AG10803 (cell line): ENCODE data around the gene KATNIP.
"Not testable (repeated sequence)": the region's sequence is repeated elsewhere in the genome, so short reads cannot be mapped to it uniquely, and the experiment has no call there.

Experiments used
- DNase-seq: peaks from one replicate; pipeline ENCODE4 v3.0.0; 2010; ENCODE audit warnings: low read depth
- H3K4me3 ChIP-seq: 2 replicates; pipeline ENCODE4 v1.5.1; 2011; ENCODE audit warnings: mild to moderate bottlenecking, low read length, control low read depth
- TF ChIP-seq, protein P1 (sequence below): conservative IDR thresholded peaks from 2 replicates; pipeline ENCODE4 v1.5.1; 2011; ENCODE audit warnings: mild to moderate bottlenecking, low read length, control low read depth, inconsistent platforms

KATNIP gene

DNA sequence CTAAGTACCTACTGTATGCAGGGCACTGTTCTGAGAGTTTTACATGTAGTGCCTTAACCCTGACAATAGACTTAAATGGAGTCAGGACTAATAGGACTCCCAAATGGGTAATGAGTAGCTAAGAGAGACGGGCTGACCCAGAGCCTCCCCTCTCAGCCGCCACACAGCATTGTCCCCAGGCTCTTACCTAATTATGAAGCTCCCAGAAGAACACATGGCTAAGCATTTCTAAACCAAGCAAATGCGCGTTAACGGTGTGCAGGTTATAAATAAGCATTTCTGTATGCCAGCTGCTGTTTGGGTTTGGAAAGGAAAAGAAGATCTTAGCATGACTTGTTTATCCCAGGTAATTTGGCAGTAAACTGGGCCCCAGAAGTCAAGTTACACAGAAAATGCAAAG is 14.3 kb downstream of the KATNIP start:
- TF ChIP-seq, protein P1, sequence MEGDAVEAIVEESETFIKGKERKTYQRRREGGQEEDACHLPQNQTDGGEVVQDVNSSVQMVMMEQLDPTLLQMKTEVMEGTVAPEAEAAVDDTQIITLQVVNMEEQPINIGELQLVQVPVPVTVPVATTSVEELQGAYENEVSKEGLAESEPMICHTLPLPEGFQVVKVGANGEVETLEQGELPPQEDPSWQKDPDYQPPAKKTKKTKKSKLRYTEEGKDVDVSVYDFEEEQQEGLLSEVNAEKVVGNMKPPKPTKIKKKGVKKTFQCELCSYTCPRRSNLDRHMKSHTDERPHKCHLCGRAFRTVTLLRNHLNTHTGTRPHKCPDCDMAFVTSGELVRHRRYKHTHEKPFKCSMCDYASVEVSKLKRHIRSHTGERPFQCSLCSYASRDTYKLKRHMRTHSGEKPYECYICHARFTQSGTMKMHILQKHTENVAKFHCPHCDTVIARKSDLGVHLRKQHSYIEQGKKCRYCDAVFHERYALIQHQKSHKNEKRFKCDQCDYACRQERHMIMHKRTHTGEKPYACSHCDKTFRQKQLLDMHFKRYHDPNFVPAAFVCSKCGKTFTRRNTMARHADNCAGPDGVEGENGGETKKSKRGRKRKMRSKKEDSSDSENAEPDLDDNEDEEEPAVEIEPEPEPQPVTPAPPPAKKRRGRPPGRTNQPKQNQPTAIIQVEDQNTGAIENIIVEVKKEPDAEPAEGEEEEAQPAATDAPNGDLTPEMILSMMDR = no peak
- no peak for DNase-seq
- H3K4me3 ChIP-seq = no peak overlapping the region

DNA sequence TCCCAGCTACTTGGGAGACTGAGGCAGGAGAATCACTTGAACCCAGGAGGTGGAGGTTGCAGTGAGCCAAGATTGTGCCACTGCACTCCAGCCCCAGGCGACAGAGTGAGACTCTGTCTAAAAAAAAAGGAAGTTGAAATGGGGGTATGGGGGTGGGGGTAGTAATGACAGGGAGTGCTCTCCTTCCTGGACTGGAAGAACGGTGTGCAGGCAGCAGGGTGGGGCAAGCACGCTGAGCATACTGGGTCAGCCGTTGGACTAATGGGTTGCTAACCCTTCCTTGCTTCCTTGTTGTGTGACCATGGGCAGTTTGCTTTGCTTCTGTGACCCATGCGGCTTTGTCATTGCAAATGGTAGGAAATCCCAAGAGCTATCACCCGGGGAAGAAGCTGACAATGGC is 16.5 kb downstream of the KATNIP start:
- TF ChIP-seq, protein P1 = no peak
- DNase-seq = no peak
- no peak overlapping the region for H3K4me3 ChIP-seq

DNA sequence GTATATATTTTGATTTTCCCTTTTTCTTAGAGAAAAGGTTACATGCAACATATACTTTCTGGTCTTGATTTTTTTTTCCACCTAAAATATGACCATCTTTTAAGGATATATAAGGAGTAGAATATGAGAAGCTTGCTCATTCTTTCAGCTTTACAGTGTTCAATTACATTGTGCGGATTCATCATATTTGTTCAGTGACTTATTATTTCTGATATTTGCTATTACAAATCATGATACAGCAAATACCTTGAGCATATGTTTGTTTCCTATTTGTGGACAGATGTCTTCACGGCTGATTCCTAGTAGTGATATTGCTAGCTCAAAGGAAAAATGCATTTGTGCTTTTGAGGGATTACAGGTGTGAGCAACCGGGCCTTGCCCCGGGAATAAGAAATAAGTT is 18.1 kb downstream of the KATNIP start:
- TF ChIP-seq, protein P1 = no peak
- no peak overlapping the region for H3K4me3 ChIP-seq
- DNase-seq = no peak

DNA sequence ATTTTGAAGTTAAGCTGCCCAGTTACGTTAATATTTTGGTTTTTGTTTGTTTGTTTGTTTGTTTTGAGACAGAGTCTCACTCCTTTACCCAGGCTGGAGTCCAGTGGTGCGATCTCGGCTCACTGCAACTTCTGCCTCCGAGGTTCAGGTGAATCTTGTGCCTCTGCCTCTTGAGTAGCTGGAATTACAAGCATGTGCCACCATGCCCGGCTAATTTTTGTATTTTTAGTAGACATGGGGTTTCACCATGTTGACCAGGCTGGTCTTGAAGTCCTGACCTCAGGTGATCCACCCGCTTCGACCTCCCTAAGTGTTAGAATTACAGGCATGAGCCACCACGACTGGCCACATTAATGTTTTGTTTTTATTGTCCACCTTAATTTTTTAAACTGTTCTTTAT is 21.0 kb downstream of the KATNIP start:
- DNase-seq = not testable (repeated sequence)

DNA sequence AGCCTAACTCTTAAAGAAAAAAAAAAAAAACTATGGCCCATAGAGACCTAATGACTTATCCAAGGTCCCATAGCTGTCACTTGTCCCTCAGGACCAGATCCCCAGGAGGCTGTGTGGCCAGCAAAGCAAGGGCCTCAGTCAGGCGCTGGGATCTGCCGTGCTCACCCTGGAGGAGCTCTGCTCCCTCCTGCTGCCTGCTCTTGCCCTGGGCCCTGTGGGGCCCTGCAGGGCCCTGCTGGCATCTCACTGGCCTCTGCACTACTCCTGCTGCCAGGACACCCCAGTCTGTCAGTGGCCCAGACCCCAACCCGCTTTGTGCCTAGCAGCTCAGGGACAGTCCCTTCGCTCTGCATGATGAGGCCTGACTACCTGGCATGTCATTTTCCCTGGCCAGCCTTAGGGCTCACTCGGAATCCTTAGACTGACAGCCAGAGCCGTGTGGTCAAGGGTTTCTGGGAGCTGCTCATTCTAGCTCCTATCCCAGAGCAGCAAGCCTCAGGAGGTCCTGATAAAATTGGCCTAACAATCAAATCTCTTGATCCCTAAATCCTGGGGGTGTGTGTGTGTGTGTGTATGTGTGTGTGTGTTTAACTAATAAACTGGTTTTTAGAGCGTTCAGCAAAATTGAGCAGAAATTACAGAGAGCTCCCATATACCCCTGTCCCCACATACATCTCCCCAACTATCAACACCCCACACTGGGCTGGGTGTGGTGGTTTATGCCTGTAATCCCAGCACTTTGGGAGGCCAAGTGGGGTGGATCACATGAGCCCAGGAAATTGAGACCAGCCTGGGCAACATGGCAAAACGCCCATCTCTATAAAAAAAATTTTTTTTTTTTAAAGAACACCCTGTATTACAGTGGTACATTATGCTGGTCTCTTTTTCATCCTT is 21.7 kb downstream of the KATNIP start:
- no peak overlapping the region for H3K4me3 ChIP-seq
- DNase-seq = no peak
- TF ChIP-seq, protein P1 = no peak

More for the DNA sequence above, 21.0 kb downstream of the KATNIP start:
- not testable (repeated sequence) for H3K4me3 ChIP-seq

DNA sequence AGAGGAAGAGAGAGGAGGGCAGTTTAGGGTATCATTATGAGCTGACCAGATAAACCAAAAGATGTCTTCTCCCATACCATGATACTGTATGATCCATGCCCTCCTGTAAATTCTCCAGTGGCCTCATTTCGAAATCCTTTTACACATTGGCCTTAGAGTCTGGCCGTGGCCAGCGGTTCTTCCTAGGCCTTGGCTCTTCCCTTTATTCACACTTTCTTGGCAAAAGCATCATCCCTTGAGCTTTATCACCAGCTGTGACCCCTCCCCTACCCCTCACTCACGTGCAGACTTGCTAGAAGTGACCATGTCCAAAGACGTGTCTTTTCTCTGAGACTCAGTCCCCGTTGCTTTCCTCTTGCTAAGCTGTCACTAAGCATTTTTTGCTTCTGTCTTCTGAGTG is 22.8 kb downstream of the KATNIP start:
- peak; percentile 12 for DNase-seq
- no peak overlapping the region for H3K4me3 ChIP-seq
- TF ChIP-seq, protein P1 = no peak

DNA sequence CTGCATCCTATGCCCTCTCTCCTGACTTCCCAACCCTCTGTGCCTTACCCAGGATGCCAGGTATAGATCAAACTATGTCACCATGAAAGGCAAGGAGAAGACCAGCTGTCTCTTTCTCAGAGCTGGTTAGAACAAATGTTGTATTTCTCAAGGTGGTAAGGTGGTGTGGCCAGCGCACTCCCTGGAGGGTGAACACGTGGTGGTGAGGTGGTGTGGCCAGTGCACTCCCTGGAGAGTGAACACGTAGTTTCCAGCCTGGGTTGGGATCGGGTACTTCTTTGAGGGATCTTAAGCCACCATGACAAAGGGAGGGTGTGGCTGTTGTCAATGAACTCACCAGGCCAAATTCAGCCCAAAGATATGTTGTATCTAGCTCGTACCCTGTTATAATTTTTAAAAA is 26.8 kb downstream of the KATNIP start:
- TF ChIP-seq, protein P1 = no peak
- no peak overlapping the region for H3K4me3 ChIP-seq

More for the DNA sequence above, 26.8 kb downstream of the KATNIP start:
- no peak for DNase-seq
